ENCODE data around the gene ANKRD53.

Gene ANKRD53, protein sequence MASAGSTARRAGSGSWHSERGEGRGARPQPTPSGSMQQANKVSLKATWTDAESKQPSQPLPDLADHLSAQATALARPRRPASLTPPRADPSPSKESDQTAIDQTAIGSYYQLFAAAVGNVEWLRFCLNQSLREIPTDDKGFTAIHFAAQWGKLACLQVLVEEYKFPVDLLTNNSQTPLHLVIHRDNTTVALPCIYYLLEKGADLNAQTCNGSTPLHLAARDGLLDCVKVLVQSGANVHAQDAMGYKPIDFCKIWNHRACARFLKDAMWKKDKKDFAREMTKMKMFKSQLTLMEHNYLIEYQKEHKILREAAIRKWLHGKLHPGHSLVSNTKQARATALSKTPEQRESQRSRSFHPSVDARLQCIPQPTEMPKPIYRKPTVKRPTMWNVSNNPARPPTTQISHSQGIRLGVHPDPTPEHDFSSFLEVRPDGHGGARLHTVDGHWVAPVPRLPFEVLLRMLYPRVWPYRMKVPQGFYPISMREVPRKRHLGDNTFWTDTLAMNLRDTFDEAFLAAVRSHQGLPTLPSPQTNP

DNA sequence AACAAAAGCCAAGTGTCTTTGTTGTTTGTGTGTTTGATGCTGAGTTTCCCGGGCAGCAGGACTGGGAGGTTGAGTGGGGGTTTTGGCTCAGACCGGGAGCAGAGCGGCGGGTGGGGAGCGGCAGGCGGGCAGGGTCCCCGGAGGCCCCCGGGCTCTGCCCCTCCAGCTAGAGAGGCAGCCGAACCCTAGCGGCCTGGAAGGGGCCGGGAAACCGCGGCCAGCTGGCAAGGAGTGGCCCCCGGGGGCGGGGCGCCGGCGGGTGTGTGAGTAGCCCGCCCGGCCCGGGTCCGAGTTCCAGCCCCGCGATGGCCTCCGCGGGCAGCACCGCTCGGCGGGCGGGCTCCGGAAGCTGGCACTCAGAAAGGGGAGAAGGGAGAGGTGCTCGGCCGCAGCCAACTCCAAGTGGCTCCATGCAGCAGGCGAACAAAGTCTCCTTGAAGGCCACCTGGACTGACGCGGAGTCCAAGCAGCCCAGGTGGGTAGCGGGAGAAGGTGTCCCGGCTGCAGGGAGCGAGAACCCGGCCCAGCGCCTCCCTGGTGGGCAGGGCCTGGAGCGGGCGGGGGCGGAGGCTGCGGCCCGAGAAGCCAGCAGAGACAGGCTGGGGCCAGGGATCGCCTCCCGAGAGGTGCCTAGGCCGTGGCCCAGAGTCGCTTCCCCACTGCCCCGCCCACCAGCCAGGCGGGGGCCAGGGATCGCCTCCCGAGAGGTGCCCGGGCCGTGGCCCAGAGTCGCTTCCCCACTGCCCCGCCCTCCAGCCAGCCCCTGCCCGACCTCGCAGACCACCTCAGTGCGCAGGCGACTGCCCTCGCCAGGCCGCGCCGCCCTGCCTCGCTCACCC is at the start of gene ANKRD53:
Gene ANKRD53, plus strand, starts transcription at position 290 of the 839 bp plus-strand sequence. Its CDS starts 16 bp downstream, at position 306.
- DNase-seq (ENCODE audit: low read depth in 4 of 4, low spot score in 1 of 4), result no peak

DNA sequence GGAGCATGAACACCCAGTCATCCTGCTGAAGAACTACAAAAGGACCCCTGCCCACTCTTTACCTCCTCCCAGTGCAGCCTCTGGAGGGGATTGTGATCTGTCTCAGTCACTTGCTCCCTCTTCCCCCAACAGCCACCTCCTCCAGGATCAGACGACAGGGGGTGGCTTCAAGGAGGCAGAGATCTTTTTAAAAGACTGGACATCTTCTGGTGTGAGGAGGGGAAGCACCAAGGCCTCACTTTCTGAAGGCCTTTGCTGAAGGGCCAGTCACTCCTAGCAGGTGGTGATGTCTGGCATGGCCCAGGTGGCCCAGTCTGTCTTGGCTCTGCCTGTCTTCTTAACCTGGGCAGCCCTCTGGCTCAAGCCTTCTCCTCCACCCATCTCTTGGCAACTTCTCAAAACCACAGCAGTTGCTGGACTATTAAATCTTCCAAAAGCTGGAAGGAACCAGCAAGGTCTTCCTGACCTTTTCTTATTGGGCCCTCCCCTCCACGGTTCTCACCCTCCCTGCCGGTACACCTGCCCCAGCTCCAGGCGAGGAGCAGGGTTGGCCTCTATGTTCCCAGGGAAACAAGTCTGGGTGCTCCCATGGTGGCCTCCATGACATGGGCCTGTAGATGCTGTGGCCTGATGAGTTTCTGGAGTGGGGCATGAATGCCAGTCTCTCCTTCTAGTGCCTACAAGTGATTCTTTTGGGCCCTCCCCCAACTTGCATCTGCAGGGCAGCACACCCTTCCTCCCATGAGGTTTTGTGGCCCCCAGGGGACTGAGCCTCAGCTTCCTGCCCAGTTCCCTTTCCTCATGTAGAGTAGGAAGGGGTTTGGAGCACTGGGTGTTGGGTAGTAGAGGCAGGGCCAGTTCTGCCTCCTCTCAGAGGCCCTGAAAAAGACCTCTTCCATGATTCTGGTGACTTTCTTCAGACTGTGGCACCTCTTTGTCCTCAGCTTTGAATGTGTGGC is 47.8 kb upstream of the ANKRD53 start:
- no peak for DNase-seq (ENCODE audit: low read depth in 4 of 4, low spot score in 1 of 4)

DNA sequence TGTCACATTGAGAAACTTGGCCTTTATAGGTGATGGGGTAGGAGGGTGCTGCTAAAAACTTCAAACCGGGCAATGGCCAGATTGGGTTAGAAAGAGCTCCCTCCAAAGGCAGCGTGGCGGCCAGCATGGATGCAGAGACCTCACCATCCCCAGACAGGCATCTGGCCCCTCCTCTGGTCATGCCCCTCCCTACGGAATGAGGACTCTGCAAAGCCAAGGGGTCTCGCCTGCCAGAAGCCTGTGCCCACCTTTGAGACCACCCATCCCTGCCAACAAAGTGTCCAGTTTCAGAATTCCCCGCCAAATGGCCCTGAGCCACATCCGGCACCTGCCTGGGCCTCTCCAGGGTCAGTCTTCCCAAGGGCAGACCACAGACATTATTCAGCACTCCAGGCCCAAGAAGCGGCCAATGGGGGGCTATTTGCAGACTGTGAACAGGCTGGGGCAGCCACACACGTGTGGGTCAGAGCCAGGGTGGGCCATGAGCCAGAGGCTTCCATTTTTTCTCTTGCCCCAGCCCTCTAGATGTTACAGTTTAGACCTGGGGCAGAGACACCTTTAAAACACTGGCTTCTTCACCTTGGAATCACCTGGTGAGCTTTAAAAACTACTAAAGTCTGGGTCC is 46.9 kb upstream of the ANKRD53 start:
- no peak for DNase-seq (ENCODE audit: low read depth in 4 of 4, low spot score in 1 of 4)

DNA sequence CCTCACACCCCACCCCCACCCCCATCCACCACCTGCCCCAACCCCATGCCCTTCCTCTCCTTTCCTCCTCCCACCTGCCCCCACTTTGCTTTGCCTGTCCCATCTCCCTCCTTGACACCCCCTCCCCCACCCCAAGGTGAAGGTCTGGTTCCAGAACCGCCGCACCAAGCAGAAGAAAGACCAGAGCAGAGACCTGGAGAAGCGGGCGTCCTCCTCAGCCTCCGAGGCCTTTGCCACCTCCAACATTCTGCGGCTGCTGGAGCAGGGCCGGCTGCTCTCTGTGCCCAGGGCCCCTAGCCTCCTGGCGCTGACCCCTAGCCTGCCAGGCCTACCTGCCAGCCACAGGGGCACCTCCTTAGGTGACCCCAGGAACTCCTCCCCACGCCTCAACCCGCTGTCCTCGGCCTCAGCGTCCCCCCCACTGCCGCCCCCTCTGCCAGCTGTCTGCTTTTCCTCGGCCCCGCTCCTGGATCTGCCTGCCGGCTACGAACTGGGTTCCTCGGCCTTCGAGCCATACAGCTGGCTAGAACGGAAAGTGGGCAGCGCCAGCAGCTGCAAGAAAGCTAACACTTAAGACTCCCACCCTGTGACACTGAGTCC is 45.7 kb upstream of the ANKRD53 start:
- DNase-seq (ENCODE audit: low read depth in 4 of 4, low spot score in 1 of 4), result no peak

DNA sequence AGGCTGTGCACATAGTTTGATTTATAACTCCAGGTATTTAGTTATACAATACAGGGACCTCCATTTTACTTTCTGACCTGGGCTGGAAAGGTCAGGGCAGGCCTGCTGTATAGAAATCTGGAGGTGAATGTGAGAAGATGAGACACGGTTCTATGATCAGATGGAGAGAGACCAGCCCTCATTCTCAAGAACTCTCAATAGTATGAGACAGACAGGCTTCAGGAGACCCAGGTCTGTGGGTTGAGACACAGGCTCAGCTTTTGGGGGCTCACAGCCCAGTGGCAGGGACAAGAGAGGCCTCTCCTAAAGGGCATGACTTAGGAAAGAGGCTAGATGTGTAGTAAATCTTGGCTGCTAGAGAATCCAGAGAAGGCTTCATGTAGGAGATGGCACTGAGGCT is 43.4 kb upstream of the ANKRD53 start:
- DNase-seq (ENCODE audit: low read depth in 4 of 4, low spot score in 1 of 4), result no peak

DNA sequence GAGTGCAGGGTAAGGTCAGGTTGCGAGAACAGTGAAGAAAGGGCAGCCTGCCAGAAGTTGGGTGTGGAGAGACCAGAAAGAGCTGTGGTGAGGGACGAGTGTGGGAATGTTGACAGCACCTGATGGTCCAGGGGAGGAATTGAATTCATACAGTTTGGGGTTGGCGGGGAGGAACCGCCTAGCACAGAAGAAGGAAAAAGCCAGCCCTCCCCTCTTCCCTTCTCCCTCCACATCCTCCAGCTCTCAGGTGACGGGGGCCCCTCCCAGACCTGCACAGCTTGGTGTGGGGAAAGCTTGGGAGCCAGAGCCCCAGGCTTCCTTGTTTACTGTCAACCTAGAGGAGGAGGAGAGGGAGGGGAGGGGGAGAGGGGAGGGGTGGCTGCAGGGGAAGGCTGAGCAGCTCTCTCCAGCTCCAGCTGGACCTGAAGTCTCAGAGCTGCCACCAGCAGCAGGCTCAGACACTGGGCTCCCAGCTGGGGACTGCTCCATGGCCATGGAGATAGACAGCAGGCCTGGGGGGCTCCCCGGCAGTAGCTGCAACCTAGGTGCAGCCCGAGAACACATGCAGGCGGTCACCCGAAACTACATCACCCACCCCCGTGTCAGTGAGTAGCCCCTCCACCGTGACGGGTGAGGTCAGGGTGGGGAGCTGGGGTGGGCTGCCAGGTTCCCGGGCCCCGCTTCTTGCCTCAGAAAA is 42.8 kb upstream of the ANKRD53 start, which contains the start of gene ATP6V1B1:
Gene ATP6V1B1, plus strand, starts transcription at position 433 of the 697 bp plus-strand sequence. Its CDS starts 55 bp downstream, at position 488.
- no peak for DNase-seq (ENCODE audit: low read depth in 4 of 4, low spot score in 1 of 4)

DNA sequence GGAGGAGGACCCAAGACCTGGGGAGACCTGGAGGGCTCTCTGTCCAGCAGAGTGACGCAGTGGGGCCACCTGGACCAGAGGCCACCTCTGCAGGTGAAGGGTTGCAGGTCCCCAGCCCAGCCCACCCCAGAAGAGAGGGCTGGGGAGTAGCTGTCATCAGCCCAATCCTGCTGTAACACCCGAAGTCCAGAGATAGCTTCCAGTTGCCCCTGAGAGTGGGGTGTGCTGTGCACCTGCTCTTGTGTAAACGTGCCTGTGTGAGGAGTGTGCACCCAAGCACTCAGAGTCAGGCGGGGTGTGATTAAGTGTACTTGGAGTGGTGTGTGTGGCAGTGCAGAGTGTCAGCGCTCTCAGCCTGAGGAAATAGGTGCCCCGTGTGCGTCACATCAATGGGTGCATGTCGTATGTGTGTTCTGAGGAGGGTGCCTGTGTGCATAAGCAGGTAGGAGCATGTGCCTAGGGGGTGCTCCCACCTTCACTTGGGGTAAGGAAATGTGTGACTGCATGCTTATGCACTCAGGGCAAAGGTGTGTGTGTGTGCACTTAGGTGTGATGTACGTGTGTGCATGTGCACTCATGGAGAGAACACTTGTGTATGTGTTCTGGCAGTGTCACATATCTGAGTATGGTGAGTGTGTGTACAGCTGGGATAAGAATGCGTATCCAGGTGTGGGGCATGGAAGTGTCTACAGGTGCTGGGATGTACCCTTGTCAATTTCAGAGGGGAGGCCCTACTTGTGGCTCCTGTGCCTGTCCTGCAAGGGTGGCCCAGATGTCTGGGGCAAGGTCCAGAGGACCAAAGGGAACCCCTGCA is 42.1 kb upstream of the ANKRD53 start:
- DNase-seq (ENCODE audit: low read depth in 4 of 4, low spot score in 1 of 4), result no peak

DNA sequence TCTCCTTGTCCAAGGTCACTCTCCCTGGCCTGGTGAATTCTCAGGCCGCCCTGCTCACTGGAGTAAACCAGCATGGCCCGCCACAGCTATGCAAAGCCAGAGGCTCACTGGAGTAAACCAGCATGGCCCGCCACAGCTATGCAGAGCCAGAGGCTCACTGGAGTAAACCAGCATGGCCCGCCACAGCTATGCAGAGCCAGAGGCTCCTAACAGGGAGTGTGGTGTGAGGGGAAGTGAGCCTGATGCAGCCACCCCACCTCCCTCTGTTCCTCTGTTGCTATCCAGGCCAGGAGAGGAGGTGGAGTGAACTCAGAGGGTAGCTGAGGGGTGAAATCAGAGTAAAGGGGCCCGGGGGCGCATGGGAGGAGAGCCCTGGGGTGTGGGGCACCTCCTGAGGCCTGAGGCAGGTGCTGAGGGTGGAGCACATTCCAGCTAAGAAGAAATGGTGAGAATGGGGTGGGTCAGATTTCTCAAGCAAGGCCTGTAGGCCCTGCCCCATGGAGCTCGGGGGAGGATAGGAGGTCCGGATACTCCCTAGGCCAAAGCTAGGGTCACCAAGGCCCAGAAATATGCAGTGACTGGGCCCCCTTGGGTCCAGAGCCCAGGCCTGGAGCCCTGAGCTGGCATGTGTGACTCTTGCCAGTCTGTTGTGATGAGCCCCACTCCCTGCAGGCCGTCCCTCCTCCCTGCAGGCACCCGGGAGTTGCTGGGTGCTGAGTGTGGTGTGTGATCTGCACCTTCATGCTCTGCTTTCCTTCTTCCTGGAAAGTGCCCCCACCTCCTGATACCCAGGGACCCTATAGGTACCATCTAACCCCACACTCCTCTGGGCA is 41.2 kb upstream of the ANKRD53 start:
- DNase-seq (ENCODE audit: low read depth in 4 of 4, low spot score in 1 of 4), result no peak

DNA sequence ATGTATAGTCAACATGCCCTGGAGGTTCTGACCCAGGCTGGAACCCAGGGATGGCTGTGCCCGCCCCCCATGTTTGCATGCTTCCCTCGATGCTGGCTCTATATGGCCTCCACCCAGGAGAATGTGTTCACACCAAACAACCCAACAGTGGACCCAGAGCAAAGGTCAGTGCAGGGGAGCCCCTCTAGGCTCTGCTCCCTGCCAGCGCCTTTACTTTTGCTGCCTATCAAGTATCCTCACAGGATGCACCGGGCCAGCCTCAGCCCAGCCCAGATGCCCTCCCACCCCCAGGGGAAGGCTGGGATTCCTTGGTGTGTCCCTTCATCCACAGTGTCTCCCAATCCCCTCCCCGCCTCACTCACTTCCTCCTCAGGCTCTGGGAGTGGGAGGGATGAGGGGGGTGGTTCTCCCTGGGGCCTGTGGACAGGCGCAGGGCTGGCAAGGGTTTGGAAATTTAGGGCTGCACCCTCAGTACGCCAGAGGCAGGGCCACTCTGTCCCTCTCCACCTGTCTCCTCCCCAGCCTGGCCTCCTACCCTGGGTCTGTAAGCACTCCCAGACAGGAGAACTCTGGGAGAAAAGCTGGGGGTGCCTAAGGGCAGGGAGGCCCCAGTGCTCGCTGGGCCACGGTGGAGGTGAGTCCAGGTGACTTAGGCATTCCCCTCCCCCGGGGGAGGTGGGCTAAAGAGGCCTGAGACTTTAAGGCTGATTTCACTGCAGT is 40.4 kb upstream of the ANKRD53 start:
- no peak for DNase-seq (ENCODE audit: low read depth in 4 of 4, low spot score in 1 of 4)

DNA sequence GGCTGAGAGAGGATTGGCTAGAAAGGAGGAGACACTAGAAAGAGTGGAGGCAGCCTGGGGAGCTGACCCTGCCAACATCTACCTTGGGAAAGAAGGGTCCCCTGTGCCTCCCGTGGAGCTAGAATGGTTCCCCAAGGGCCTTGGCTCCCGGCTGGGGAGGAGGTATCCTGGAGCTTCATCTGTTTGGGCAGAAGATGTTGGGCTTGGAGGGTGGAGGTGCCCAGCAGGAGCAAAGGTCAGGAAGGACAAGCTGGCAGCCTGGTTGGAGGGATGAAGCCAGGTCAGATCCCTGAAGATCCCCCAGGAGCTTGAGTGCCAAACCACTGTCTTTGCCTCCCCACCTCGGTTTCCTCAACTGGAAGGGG is 39.9 kb upstream of the ANKRD53 start:
- no peak for DNase-seq (ENCODE audit: low read depth in 4 of 4, low spot score in 1 of 4)

DNA sequence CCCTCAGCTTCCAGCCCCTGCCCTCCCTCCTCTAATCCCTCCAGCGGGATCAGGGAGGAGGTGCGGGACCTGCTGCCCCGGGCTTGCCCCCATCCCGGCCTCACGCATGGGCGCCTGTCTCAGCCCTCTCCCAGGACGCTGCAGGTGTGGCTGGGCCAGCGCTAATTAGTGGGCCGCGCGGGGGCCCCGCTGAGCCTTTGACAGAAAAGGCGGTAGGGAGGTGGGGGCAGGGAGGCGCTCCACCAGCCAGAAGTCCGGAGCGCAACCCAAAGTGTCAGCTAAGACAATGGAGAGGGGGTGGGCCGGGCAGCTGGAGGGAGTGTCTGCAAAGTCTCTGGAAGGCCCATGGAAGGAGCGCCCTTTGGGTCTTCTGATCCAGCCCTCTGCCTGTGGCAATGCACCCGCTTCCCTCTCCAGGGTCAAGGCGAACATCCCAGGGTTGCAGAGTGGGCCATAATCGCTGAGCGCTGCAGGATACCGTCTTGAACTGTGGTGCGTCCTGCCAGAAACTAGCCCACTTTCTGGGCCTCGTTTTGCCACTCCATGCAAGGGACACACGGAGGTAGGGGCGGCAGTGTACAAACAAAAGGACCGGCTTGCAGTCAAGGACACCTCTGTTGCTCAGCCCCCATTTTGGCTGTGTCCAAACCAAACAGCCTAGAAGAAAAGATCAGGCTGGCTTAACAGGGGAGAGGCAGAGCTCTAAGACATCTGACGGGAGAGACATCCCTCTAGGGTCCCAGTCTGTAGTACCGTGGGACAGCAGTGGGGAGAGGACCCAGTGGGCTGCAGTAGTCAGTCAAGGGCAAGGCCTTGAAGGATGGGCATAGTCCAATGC is 39.2 kb upstream of the ANKRD53 start:
- no peak for DNase-seq (ENCODE audit: low read depth in 4 of 4, low spot score in 1 of 4)

DNA sequence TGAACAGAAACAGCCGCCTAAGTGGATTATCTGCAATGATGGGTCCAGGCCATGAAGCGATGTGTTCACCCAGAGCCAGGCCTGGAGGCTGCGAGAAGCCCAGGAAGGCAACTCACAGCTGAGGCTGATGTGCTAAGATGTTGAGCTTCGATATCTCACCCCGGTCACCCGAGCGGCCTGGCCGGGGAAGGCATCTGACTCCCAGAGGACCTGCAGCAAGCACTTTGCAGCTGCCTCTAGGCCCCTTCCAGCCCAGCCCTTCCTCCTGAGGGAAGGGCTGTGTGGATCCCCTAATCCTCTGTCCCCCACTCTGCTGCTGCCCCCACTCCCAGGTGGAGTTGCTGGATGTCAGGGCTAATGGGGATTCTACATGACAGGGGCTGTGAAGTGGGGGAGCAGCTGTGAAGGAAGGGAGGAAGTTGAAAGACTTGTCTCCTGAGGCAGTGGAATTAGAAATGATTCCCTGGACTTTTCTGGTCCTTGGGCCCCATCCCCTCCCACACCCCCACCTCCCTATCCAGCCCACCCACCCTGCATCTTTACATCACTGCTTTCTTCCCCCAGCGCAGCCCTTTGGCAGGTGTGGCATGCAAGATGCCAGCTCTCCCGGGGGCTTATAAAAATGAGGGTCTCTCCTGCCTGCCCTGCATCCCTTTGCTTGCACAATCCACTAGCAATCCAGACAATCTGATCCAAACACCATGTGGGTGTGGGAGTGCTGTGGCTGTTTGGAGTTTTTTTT is 38.4 kb upstream of the ANKRD53 start:
- DNase-seq (ENCODE audit: low read depth in 4 of 4, low spot score in 1 of 4), result no peak

DNA sequence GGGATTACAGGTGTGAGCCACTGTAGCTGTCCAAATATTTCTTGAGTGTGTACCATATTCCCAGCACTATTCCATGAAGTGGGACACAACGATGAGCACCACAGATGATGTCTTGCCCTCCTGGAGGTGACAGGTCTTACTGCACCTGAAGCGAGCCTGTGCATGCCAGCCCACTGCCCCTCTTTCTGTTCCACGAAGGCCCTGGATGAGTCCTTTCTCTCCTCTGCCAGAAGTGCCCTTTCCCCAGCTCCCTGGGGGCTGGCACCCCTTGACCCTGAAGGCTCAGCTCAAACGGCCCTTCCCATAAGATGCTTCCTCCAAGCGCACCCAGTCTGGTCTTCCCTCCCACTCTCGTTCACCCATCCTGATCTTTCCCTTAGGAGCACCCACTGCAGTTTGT is 37.2 kb upstream of the ANKRD53 start:
- no peak for DNase-seq (ENCODE audit: low read depth in 4 of 4, low spot score in 1 of 4)

DNA sequence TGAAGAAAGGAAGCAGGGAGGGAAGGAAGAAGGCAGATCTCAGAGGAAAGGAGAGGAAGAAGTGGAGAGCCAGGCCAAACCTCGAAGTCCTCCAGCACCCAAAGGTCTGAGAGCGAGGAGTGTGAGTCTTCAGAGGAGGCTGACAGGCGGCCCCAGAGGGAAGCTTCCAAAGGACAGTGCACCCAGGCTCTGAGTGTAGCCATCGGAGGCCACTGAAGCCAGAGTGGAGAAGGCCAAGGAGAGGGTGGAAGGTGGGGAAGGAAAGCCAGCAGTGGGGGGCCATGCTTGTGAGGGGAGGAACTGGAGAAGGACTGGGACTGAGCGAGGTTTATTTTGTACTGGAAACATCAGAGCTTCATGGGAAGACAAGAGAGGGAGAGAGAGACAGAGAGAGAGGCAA is 36.7 kb upstream of the ANKRD53 start:
- DNase-seq (ENCODE audit: low read depth in 4 of 4, low spot score in 1 of 4), result no peak

DNA sequence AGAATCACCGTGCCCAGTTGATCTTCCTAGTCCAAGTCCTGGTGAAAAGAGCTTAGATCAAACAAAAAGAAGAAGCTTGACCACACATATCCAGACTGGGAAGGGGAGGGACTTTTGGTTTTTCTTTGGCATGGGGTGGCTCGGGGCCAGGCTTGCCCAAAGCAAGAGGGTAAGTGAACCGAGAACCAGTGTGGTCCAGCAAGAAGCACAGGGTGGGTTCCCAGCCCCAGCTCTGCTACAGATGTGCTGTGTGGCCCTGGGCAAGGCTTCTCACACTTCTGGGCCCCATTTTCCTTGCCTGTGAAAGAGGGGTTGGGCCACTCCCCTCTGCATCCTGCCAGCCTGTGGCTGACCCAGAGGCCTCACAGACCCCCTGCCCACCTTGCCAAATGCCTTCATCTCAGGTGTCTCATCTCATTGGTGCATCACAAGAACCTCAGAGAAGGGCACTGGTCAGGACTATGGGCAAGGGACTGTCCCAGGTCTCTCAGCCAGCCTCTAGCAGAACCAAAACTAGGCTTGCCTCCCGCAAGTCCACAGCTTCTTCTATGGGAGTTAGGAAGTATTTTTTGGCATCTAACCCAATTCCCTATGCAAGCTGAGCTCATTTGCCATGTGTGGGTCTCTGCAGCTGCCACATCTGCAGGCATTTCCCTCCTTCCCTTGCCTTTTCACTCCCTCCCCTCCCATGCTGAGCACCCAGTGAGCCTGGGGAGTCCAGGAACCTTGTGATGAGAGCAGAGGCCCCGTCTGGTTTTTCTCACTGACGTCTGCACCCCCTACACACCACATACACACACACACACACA is 35.8 kb upstream of the ANKRD53 start:
- no peak for DNase-seq (ENCODE audit: low read depth in 4 of 4, low spot score in 1 of 4)

Data from stimulated activated CD4-positive, alpha-beta T cell treated with anti-CD3 and anti-CD28 coated beads, Interleukin-1b, Interleukin-23, amount 100 ng/mL, for 24 hours (primary cell).